ENCODE data around the gene DSC1.

The DSC1 gene

DNA sequence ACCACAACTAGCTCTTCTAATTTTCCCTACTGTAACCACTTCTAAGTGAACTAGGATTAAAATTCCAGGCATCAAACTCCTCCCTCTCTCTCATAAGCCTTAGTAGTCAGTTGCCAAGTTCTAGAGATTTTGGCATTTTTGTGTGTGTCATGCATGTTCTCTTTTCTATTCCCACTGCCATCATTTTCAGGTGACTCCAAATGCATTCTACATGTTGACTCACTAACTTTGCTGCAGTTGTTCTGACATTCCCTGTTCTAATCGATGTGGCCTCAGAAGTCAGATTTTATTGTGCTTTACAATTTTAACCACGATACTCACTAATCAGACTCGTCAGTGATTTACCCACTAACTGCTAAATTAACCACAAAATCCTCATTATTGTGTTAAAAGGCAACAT lies 13.3 kb downstream of the DSC1 start:
- Histone ChIP-seq H3K14ac (ENCODE audit: low read length) (no peak overlapping the region), H2BK15ac (ENCODE audit: low read length) (no peak overlapping the region), H3K4me1 (ENCODE audit: control insufficient read depth in 2 of 2, insufficient read depth in 1 of 2, low read depth in 1 of 2, low read length in 2 of 2) (no peaks in the 10 kb centered on the region), H3K18ac (ENCODE audit: low read length) (no peak overlapping the region), H3K4ac (ENCODE audit: low read length) (no peak overlapping the region), H2BK5ac (ENCODE audit: low read length) (no peak overlapping the region), H3K27me3 (ENCODE audit: control insufficient read depth in 3 of 3, insufficient read depth in 3 of 3, low read depth in 1 of 3, low read length in 3 of 3) (no peaks in the 10 kb centered on the region), H4K91ac (ENCODE audit: low read depth, low read length, poor library complexity) (no peak overlapping the region), H3K4me3 (ENCODE audit: low read length in 2 of 2) (no peak overlapping the region), H2AFZ (ENCODE audit: low read length) (no peak overlapping the region), H3K4me2 (ENCODE audit: insufficient read depth, low read length, poor library complexity, severe bottlenecking) (no peak overlapping the region), H3K23ac (ENCODE audit: low read depth, low read length, poor library complexity) (no peak overlapping the region), H2BK120ac (ENCODE audit: low read depth, low read length) (no peak overlapping the region), H4K8ac (ENCODE audit: low read depth, low read length) (no peak overlapping the region), H3K36me3 (replicated peaks in 1 of 2; ENCODE audit: control insufficient read depth in 2 of 2, insufficient read depth in 2 of 2, low read length in 2 of 2) (no peaks in the 10 kb centered on the region), H2BK12ac (ENCODE audit: low read length) (no peak overlapping the region), H2AK5ac (ENCODE audit: low read depth, low read length) (no peak overlapping the region), H3K9me3 (replicated peaks in 1 of 2; ENCODE audit: control insufficient read depth in 2 of 2, insufficient read depth in 1 of 2, low read depth in 1 of 2, low read length in 2 of 2) (no peaks in the 10 kb centered on the region), H3K79me1 (ENCODE audit: low read depth, low read length) (no peaks in the 10 kb centered on the region), H3K27ac (replicated peaks; ENCODE audit: low read length) (no peak overlapping the region), H3K9ac (ENCODE audit: low read depth, low read length, poor library complexity) (no peak overlapping the region)
- DNase-seq (ENCODE audit: low spot score), result no peak
- WGBS, 2 donors (ENCODE audit: extremely low coverage in 2 of 2, insufficient read length in 2 of 2, insufficient replicate concordance in 1 of 2), result no CpG with 5 or more reads among the region's 3 CpGs

DNA sequence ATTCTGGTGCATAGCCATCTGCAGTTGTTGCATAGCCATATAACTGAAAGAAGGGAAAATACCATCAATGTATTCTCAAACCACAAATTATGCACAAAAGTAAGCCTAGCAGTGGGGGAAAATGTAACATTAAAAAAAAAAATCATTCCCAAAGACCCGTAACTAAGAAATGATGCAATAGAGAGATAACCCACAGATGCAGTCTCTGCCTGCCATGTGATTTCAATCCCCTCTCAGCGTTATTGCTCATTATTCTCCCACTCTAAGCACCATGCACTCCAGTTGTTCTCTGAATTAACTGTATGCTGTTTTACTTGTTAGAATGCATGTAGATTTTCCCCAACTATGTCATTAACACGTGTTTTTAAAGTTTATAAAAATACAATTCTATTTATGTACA lies 14.1 kb downstream of the DSC1 start:
- Histone ChIP-seq H3K27me3 (ENCODE audit: control insufficient read depth in 3 of 3, insufficient read depth in 3 of 3, low read depth in 1 of 3, low read length in 3 of 3) (no peaks in the 10 kb centered on the region), H3K23ac (ENCODE audit: low read depth, low read length, poor library complexity) (no peak overlapping the region), H2BK5ac (ENCODE audit: low read length) (no peak overlapping the region), H4K8ac (ENCODE audit: low read depth, low read length) (no peak overlapping the region), H2BK15ac (ENCODE audit: low read length) (no peak overlapping the region), H3K36me3 (replicated peaks in 1 of 2; ENCODE audit: control insufficient read depth in 2 of 2, insufficient read depth in 2 of 2, low read length in 2 of 2) (no peaks in the 10 kb centered on the region), H3K4me2 (ENCODE audit: insufficient read depth, low read length, poor library complexity, severe bottlenecking) (no peak overlapping the region), H3K4ac (ENCODE audit: low read length) (no peak overlapping the region), H3K4me3 (ENCODE audit: low read length in 2 of 2) (no peak overlapping the region), H3K14ac (ENCODE audit: low read length) (no peak overlapping the region), H2AFZ (ENCODE audit: low read length) (no peak overlapping the region), H3K9me3 (replicated peaks in 1 of 2; ENCODE audit: control insufficient read depth in 2 of 2, insufficient read depth in 1 of 2, low read depth in 1 of 2, low read length in 2 of 2) (no peaks in the 10 kb centered on the region), H3K27ac (replicated peaks; ENCODE audit: low read length) (no peak overlapping the region), H3K9ac (ENCODE audit: low read depth, low read length, poor library complexity) (no peak overlapping the region), H2BK120ac (ENCODE audit: low read depth, low read length) (no peak overlapping the region), H3K4me1 (ENCODE audit: control insufficient read depth in 2 of 2, insufficient read depth in 1 of 2, low read depth in 1 of 2, low read length in 2 of 2) (no peaks in the 10 kb centered on the region), H3K18ac (ENCODE audit: low read length) (no peak overlapping the region), H2BK12ac (ENCODE audit: low read length) (no peak overlapping the region), H4K91ac (ENCODE audit: low read depth, low read length, poor library complexity) (no peak overlapping the region), H2AK5ac (ENCODE audit: low read depth, low read length) (no peak overlapping the region), H3K79me1 (ENCODE audit: low read depth, low read length) (no peaks in the 10 kb centered on the region)
- no peak for DNase-seq (ENCODE audit: low spot score)
- WGBS, 2 donors (ENCODE audit: extremely low coverage in 2 of 2, insufficient read length in 2 of 2, insufficient replicate concordance in 1 of 2), result no CpG with 5 or more reads among the region's 3 CpGs

DNA sequence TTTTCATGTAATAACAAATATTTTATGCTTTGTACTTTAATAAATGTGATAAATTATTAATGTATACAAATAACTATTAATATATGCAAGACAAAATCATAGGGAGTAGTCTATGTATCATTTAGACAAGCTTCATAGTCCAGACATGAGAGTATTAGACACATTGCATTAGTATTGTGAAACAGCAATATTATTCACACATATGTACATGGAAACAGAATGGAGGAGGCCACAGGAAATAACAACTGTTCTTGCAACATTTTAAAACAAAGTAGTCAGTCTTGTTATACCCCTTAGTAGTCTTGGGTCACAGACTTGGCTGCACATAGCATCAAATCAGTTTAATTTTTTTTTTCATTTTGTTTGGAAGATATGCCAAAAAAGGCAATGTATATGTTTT lies 15.8 kb downstream of the DSC1 start:
- no peak overlapping the region for H4K91ac ChIP-seq (ENCODE audit: low read depth, low read length, poor library complexity)
- H3K27ac ChIP-seq (replicated peaks; ENCODE audit: low read length), result no peak overlapping the region
- H3K4ac ChIP-seq (ENCODE audit: low read length), result no peak overlapping the region
- no peaks in the 10 kb centered on the region for H3K79me1 ChIP-seq (ENCODE audit: low read depth, low read length)
- no peak overlapping the region for H3K14ac ChIP-seq (ENCODE audit: low read length)
- H3K27me3 ChIP-seq (ENCODE audit: control insufficient read depth in 3 of 3, insufficient read depth in 3 of 3, low read depth in 1 of 3, low read length in 3 of 3), result no peaks in the 10 kb centered on the region
- no peak overlapping the region for H3K4me2 ChIP-seq (ENCODE audit: insufficient read depth, low read length, poor library complexity, severe bottlenecking)
- H3K9me3 ChIP-seq (replicated peaks in 1 of 2; ENCODE audit: control insufficient read depth in 2 of 2, insufficient read depth in 1 of 2, low read depth in 1 of 2, low read length in 2 of 2), result no peaks in the 10 kb centered on the region
- H2AFZ ChIP-seq (ENCODE audit: low read length), result no peak overlapping the region
- no peaks in the 10 kb centered on the region for H3K4me1 ChIP-seq (ENCODE audit: control insufficient read depth in 2 of 2, insufficient read depth in 1 of 2, low read depth in 1 of 2, low read length in 2 of 2)
- H3K36me3 ChIP-seq (replicated peaks in 1 of 2; ENCODE audit: control insufficient read depth in 2 of 2, insufficient read depth in 2 of 2, low read length in 2 of 2), result no peaks in the 10 kb centered on the region
- no peak overlapping the region for H2BK5ac ChIP-seq (ENCODE audit: low read length)
- no peak overlapping the region for H3K4me3 ChIP-seq (ENCODE audit: low read length in 2 of 2)
- H3K9ac ChIP-seq (ENCODE audit: low read depth, low read length, poor library complexity), result no peak overlapping the region
- no peak overlapping the region for H4K8ac ChIP-seq (ENCODE audit: low read depth, low read length)
- no peak overlapping the region for H3K23ac ChIP-seq (ENCODE audit: low read depth, low read length, poor library complexity)
- H2BK15ac ChIP-seq (ENCODE audit: low read length), result no peak overlapping the region
- H2BK12ac ChIP-seq (ENCODE audit: low read length), result no peak overlapping the region
- H3K18ac ChIP-seq (ENCODE audit: low read length), result no peak overlapping the region
- H2BK120ac ChIP-seq (ENCODE audit: low read depth, low read length), result no peak overlapping the region
- no peak for DNase-seq (ENCODE audit: low spot score)
- no peak overlapping the region for H2AK5ac ChIP-seq (ENCODE audit: low read depth, low read length)

DNA sequence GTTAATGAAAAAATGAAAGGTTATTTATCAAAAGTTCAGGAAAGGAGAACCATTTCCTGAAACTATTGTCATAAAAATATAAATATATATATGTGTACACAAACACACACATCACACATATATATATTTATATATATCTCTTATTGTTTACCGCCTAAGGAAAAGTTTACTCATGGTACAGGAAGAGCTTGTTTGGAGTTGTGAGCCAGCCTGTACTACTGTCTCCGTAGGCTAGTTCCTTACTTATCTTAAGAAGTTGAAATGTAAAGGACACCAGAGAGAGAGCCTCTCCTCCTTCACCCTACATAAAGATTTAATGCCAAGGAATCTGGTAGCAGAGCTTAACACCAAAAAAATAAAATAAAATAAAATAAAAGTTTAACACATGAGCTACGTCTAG lies 19.6 kb downstream of the DSC1 start:
- WGBS, 2 donors (ENCODE audit: extremely low coverage in 2 of 2, insufficient read length in 2 of 2, insufficient replicate concordance in 1 of 2), result no CpG with 5 or more reads among the region's 3 CpGs

More for the DNA sequence above, 19.6 kb downstream of the DSC1 start:
- Histone ChIP-seq H3K4ac (ENCODE audit: low read length) (no peak overlapping the region), H3K27me3 (ENCODE audit: control insufficient read depth in 3 of 3, insufficient read depth in 3 of 3, low read depth in 1 of 3, low read length in 3 of 3) (no peaks in the 10 kb centered on the region), H3K4me2 (ENCODE audit: insufficient read depth, low read length, poor library complexity, severe bottlenecking) (no peak overlapping the region), H3K9ac (ENCODE audit: low read depth, low read length, poor library complexity) (no peak overlapping the region), H2AFZ (ENCODE audit: low read length) (no peak overlapping the region), H4K8ac (ENCODE audit: low read depth, low read length) (no peak overlapping the region), H2BK120ac (ENCODE audit: low read depth, low read length) (no peak overlapping the region), H3K18ac (ENCODE audit: low read length) (no peak overlapping the region), H3K79me1 (ENCODE audit: low read depth, low read length) (no peaks in the 10 kb centered on the region), H3K4me1 (ENCODE audit: control insufficient read depth in 2 of 2, insufficient read depth in 1 of 2, low read depth in 1 of 2, low read length in 2 of 2) (no peaks in the 10 kb centered on the region), H2BK15ac (ENCODE audit: low read length) (no peak overlapping the region), H4K91ac (ENCODE audit: low read depth, low read length, poor library complexity) (no peak overlapping the region), H3K9me3 (replicated peaks in 1 of 2; ENCODE audit: control insufficient read depth in 2 of 2, insufficient read depth in 1 of 2, low read depth in 1 of 2, low read length in 2 of 2) (no peaks in the 10 kb centered on the region), H3K27ac (replicated peaks; ENCODE audit: low read length) (no peak overlapping the region), H3K14ac (ENCODE audit: low read length) (no peak overlapping the region), H2BK12ac (ENCODE audit: low read length) (no peak overlapping the region), H3K36me3 (replicated peaks in 1 of 2; ENCODE audit: control insufficient read depth in 2 of 2, insufficient read depth in 2 of 2, low read length in 2 of 2) (no peaks in the 10 kb centered on the region), H3K23ac (ENCODE audit: low read depth, low read length, poor library complexity) (no peak overlapping the region), H2BK5ac (ENCODE audit: low read length) (no peak overlapping the region), H3K4me3 (ENCODE audit: low read length in 2 of 2) (no peak overlapping the region), H2AK5ac (ENCODE audit: low read depth, low read length) (no peak overlapping the region)
- DNase-seq (ENCODE audit: low spot score), result no peak
